Measurements from ENCODE around the gene MZF1.
"Not testable (repeated sequence)": the region's sequence is repeated elsewhere in the genome, so short reads cannot be mapped to it uniquely, and the experiment has no call there.

GRCh38 chr19:58607213-58607612 lies 34.1 kb upstream of the MZF1 start:
- not testable (repeated sequence) for TF ChIP-seq POLR2AphosphoS5 (IDR thresholded peaks at IDR 0.05; ENCODE audit: low read depth, low read length); SIN3A (IDR thresholded peaks at IDR 0.05; ENCODE audit: borderline replicate concordance, insufficient read depth, low read depth, low read length); TCF7L2 (IDR thresholded peaks at IDR 0.05; ENCODE audit: low read depth, low read length)
- TF ChIP-seq, protein P1, sequence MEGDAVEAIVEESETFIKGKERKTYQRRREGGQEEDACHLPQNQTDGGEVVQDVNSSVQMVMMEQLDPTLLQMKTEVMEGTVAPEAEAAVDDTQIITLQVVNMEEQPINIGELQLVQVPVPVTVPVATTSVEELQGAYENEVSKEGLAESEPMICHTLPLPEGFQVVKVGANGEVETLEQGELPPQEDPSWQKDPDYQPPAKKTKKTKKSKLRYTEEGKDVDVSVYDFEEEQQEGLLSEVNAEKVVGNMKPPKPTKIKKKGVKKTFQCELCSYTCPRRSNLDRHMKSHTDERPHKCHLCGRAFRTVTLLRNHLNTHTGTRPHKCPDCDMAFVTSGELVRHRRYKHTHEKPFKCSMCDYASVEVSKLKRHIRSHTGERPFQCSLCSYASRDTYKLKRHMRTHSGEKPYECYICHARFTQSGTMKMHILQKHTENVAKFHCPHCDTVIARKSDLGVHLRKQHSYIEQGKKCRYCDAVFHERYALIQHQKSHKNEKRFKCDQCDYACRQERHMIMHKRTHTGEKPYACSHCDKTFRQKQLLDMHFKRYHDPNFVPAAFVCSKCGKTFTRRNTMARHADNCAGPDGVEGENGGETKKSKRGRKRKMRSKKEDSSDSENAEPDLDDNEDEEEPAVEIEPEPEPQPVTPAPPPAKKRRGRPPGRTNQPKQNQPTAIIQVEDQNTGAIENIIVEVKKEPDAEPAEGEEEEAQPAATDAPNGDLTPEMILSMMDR (IDR thresholded peaks at IDR 0.05): not testable (repeated sequence)

All from Panc1 (cell line).